RCC 7860 (cell line): ENCODE results near the gene VPS29.
"Not testable (repeated sequence)": the region's sequence is repeated elsewhere in the genome, so short reads cannot be mapped to it uniquely, and the experiment has no call there.

ENCODE experiments used
- DNase-seq: peaks from one replicate; pipeline ENCODE4 v3.0.0-alpha.2; 2015; ENCODE audit warnings: low spot score
- FAIRE-seq: peaks from 2 replicates; lab custom pipeline; 2012; peaks lifted over from hg19 to GRCh38; lab: Jason Lieb, UNC

Gene VPS29

GRCh38 chr12:110528277-110528839, 26.4 kb upstream of the VPS29 start:
- no peak for DNase-seq
- no peak for FAIRE-seq

GRCh38 chr12:110520876-110521712, 19.2 kb upstream of the VPS29 start:
- not testable (repeated sequence) for FAIRE-seq, DNase-seq

GRCh38 chr12:110518014-110518413, 16.1 kb upstream of the VPS29 start:
- FAIRE-seq, DNase-seq: not testable (repeated sequence)

GRCh38 chr12:110516995-110517394, 15.1 kb upstream of the VPS29 start:
- FAIRE-seq (no peak), DNase-seq (no peak)

GRCh38 chr12:110514363-110514762, 12.5 kb upstream of the VPS29 start:
- DNase-seq = no peak
- no peak for FAIRE-seq

- DNase-seq (no peak), FAIRE-seq (no peak)
Measured at GRCh38 chr12:110513842-110514241, 11.9 kb upstream of the VPS29 start.

- no peak for DNase-seq
- no peak for FAIRE-seq
Measured at GRCh38 chr12:110508071-110508586, 6.2 kb upstream of the VPS29 start.

GRCh38 chr12:110505332-110505731, 3.4 kb upstream of the VPS29 start:
- DNase-seq (no peak), FAIRE-seq (no peak)

GRCh38 chr12:110503432-110503831, 1.5 kb upstream of the VPS29 start:
- FAIRE-seq = no peak
- no peak for DNase-seq

- FAIRE-seq (no peak), DNase-seq (peak; percentile 40)
Measured at GRCh38 chr12:110501399-110501751, 536 bp downstream of the VPS29 start.

GRCh38 chr12:110498984-110499706, 2.8 kb downstream of the VPS29 start:
- DNase-seq (no peak), FAIRE-seq (no peak)

GRCh38 chr12:110475426-110475825, 26.5 kb downstream of the VPS29 start:
- no peak for FAIRE-seq

GRCh38 chr12:110468214-110469048, 33.5 kb downstream of the VPS29 start, which contains the start of the genes FAM216A and GPN3:
Gene FAM216A (plus strand): TSS chr12:110468845. CDS start chr12:110468876, 31 bp downstream.
Gene GPN3 (minus strand): TSS chr12:110468257. CDS start chr12:110468203, 54 bp downstream.
- peak; percentile 87 for FAIRE-seq
- peak; percentile 96 for DNase-seq

More at GRCh38 chr12:110475426-110475825, 26.5 kb downstream of the VPS29 start:
- no peak for DNase-seq

- FAIRE-seq = no peak
Measured at GRCh38 chr12:110467847-110468213, 34.1 kb downstream of the VPS29 start.

GRCh38 chr12:110466791-110467190, 35.1 kb downstream of the VPS29 start:
- FAIRE-seq = no peak

More at GRCh38 chr12:110467847-110468213, 34.1 kb downstream of the VPS29 start:
- no peak for DNase-seq

GRCh38 chr12:110465765-110466164, 36.1 kb downstream of the VPS29 start:
- not testable (repeated sequence) for FAIRE-seq

More at GRCh38 chr12:110466791-110467190, 35.1 kb downstream of the VPS29 start:
- DNase-seq = no peak

GRCh38 chr12:110465024-110465423, 36.9 kb downstream of the VPS29 start:
- no peak for DNase-seq
- no peak for FAIRE-seq

More at GRCh38 chr12:110465765-110466164, 36.1 kb downstream of the VPS29 start:
- not testable (repeated sequence) for DNase-seq

GRCh38 chr12:110461189-110461588, 40.7 kb downstream of the VPS29 start:
- not testable (repeated sequence) for FAIRE-seq, DNase-seq

- DNase-seq (no peak), FAIRE-seq (no peak)
Measured at GRCh38 chr12:110458756-110459155, 43.2 kb downstream of the VPS29 start.
